Measurements from ENCODE around the gene SMYD5. TPM values are rescaled to one million over a fixed set of nuclear protein-coding genes. Genes with fewer than 3 reads are reported as not detected.

The SMYD5 gene
- total RNA-seq, 2 donors from 2014 or later: 36.5 to 37.6 TPM

- no peak overlapping the region for H3K4me3 Mint-ChIP-seq
- no peaks in the 10 kb centered on the region for H3K27me3 Mint-ChIP-seq
- peaks cover 41% of the 10 kb centered on the region for H3K36me3 Mint-ChIP-seq (ENCODE audit: low read depth)
- no peak for ATAC-seq (replicated peaks)
- no peaks in the 10 kb centered on the region for H3K9me3 Mint-ChIP-seq
- H3K27ac Mint-ChIP-seq: no peak overlapping the region
- peaks cover 8% of the 10 kb centered on the region for H3K4me1 Mint-ChIP-seq
Observed at GRCh38 chr2:73217826-73218225, 3.8 kb downstream of the SMYD5 start.

GRCh38 chr2:73218298-73218697 lies 4.3 kb downstream of the SMYD5 start:
- no peak overlapping the region for H3K27ac Mint-ChIP-seq
- H3K9me3 Mint-ChIP-seq: no peaks in the 10 kb centered on the region
- H3K36me3 Mint-ChIP-seq (ENCODE audit: low read depth): peaks cover 46% of the 10 kb centered on the region
- H3K4me3 Mint-ChIP-seq: no peak overlapping the region
- H3K27me3 Mint-ChIP-seq: no peaks in the 10 kb centered on the region
- peaks cover 8% of the 10 kb centered on the region for H3K4me1 Mint-ChIP-seq
- no peak for ATAC-seq (replicated peaks)

GRCh38 chr2:73223821-73224220 lies 9.8 kb downstream of the SMYD5 start:
- Mint-ChIP-seq H3K36me3 (ENCODE audit: low read depth) (peaks cover 66% of the 10 kb centered on the region), H3K4me3 (no peak overlapping the region), H3K27me3 (no peaks in the 10 kb centered on the region), H3K9me3 (no peaks in the 10 kb centered on the region), H3K27ac (peak overlapping the region; percentile 54), H3K4me1 (no peaks in the 10 kb centered on the region)
- ATAC-seq (replicated peaks): no peak

- no peaks in the 10 kb centered on the region for H3K4me1 Mint-ChIP-seq
- no peak overlapping the region for H3K4me3 Mint-ChIP-seq
- H3K36me3 Mint-ChIP-seq (ENCODE audit: low read depth): peaks cover 48% of the 10 kb centered on the region
- no peaks in the 10 kb centered on the region for H3K27me3 Mint-ChIP-seq
- H3K9me3 Mint-ChIP-seq: no peaks in the 10 kb centered on the region
- H3K27ac Mint-ChIP-seq: no peak overlapping the region
- ATAC-seq (replicated peaks): no peak
Observed at GRCh38 chr2:73225513-73226360, 11.7 kb downstream of the SMYD5 start.

- no peak overlapping the region for H3K27ac Mint-ChIP-seq
- no peaks in the 10 kb centered on the region for H3K9me3 Mint-ChIP-seq
- no peaks in the 10 kb centered on the region for H3K27me3 Mint-ChIP-seq
- H3K36me3 Mint-ChIP-seq (ENCODE audit: low read depth): peaks cover 34% of the 10 kb centered on the region
- no peak for ATAC-seq (replicated peaks)
- H3K4me1 Mint-ChIP-seq: no peaks in the 10 kb centered on the region
- no peak overlapping the region for H3K4me3 Mint-ChIP-seq
Observed at GRCh38 chr2:73227086-73227485, 13.0 kb downstream of the SMYD5 start.

- Mint-ChIP-seq H3K27ac (no peak overlapping the region), H3K4me1 (no peaks in the 10 kb centered on the region), H3K9me3 (no peaks in the 10 kb centered on the region), H3K4me3 (no peak overlapping the region), H3K27me3 (no peaks in the 10 kb centered on the region), H3K36me3 (ENCODE audit: low read depth) (peaks cover 24% of the 10 kb centered on the region)
- ATAC-seq (replicated peaks): no peak
Observed at GRCh38 chr2:73228631-73229030, 14.6 kb downstream of the SMYD5 start.

GRCh38 chr2:73232403-73233153 lies 18.5 kb downstream of the SMYD5 start:
- Mint-ChIP-seq H3K4me1 (peaks cover 17% of the 10 kb centered on the region), H3K36me3 (ENCODE audit: low read depth) (peaks cover 41% of the 10 kb centered on the region), H3K27me3 (no peaks in the 10 kb centered on the region), H3K4me3 (peak overlapping the region; percentile 91), H3K9me3 (no peaks in the 10 kb centered on the region), H3K27ac (peak overlapping the region; percentile 91)
- no peak for ATAC-seq (replicated peaks)

- peak; percentile 93 for ATAC-seq (replicated peaks)
- Mint-ChIP-seq H3K36me3 (ENCODE audit: low read depth) (peaks cover 45% of the 10 kb centered on the region), H3K27ac (peak within 1 kb of the TSS; percentile 91), H3K4me3 (peak within 1 kb of the TSS; percentile 91), H3K9me3 (no peaks in the 10 kb centered on the region), H3K27me3 (no peaks in the 10 kb centered on the region), H3K4me1 (peaks cover 19% of the 10 kb centered on the region)
Observed at GRCh38 chr2:73233154-73233931, 19.3 kb downstream of the SMYD5 start, which contains the start of gene PRADC1. TSS of gene PRADC1 (minus strand) at chr2:73233239. CDS start at chr2:73233160, 79 bp downstream.

GRCh38 chr2:73233932-73234832 lies 20.1 kb downstream of the SMYD5 start, which contains the start of gene CCT7:
TSS of gene CCT7 (plus strand) at chr2:73234308. CDS start at chr2:73234379, 71 bp downstream.
- Mint-ChIP-seq H3K27me3 (no peaks in the 10 kb centered on the region), H3K9me3 (no peaks in the 10 kb centered on the region), H3K36me3 (ENCODE audit: low read depth) (peaks cover 53% of the 10 kb centered on the region), H3K27ac (peak within 1 kb of the TSS; percentile 91), H3K4me3 (peak within 1 kb of the TSS; percentile 91), H3K4me1 (peaks cover 22% of the 10 kb centered on the region)
- ATAC-seq (replicated peaks): peak; percentile 63

GRCh38 chr2:73235315-73236028 lies 21.4 kb downstream of the SMYD5 start:
- no peak for ATAC-seq (replicated peaks)
- Mint-ChIP-seq H3K27me3 (no peaks in the 10 kb centered on the region), H3K4me1 (peaks cover 22% of the 10 kb centered on the region), H3K4me3 (peak overlapping the region; percentile 91), H3K9me3 (no peaks in the 10 kb centered on the region), H3K36me3 (ENCODE audit: low read depth) (peaks cover 66% of the 10 kb centered on the region), H3K27ac (peak overlapping the region; percentile 91)

- no peaks in the 10 kb centered on the region for H3K27me3 Mint-ChIP-seq
Observed at GRCh38 chr2:73237168-73237567, 23.1 kb downstream of the SMYD5 start.

GRCh38 chr2:73238149-73238548 lies 24.1 kb downstream of the SMYD5 start:
- H3K9me3 Mint-ChIP-seq: no peaks in the 10 kb centered on the region
- H3K4me3 Mint-ChIP-seq: no peak overlapping the region
- no peaks in the 10 kb centered on the region for H3K27me3 Mint-ChIP-seq
- no peak for ATAC-seq (replicated peaks)
- peaks cover 22% of the 10 kb centered on the region for H3K4me1 Mint-ChIP-seq
- H3K27ac Mint-ChIP-seq: peak overlapping the region; percentile 49
- H3K36me3 Mint-ChIP-seq (ENCODE audit: low read depth): peaks cover 91% of the 10 kb centered on the region

More at GRCh38 chr2:73237168-73237567, 23.1 kb downstream of the SMYD5 start:
- H3K36me3 Mint-ChIP-seq (ENCODE audit: low read depth): peaks cover 83% of the 10 kb centered on the region
- H3K9me3 Mint-ChIP-seq: no peaks in the 10 kb centered on the region
- H3K4me1 Mint-ChIP-seq: peaks cover 22% of the 10 kb centered on the region
- no peak for ATAC-seq (replicated peaks)
- peak overlapping the region; percentile 61 for H3K27ac Mint-ChIP-seq
- peak overlapping the region; percentile 91 for H3K4me3 Mint-ChIP-seq

- H3K27ac Mint-ChIP-seq: peak overlapping the region; percentile 49
- no peaks in the 10 kb centered on the region for H3K9me3 Mint-ChIP-seq
Observed at GRCh38 chr2:73238976-73239375, 24.9 kb downstream of the SMYD5 start.

More at GRCh38 chr2:73238976-73239375, 24.9 kb downstream of the SMYD5 start:
- Mint-ChIP-seq H3K36me3 (ENCODE audit: low read depth) (peaks cover 93% of the 10 kb centered on the region), H3K27me3 (no peaks in the 10 kb centered on the region), H3K4me1 (peaks cover 22% of the 10 kb centered on the region), H3K4me3 (no peak overlapping the region)
- no peak for ATAC-seq (replicated peaks)
